HG03558 (cell line): ENCODE results near the gene SH2D3C.

ENCODE experiments used
- ATAC-seq: cut with Tn5 transposase; IDR thresholded peaks from one replicate; pipeline ENCODE4 v1.9.1; 2021; ENCODE audit warnings: moderate number of reproducible peaks; ENCODE audit not compliant: unreplicated experiment; ENCODE audit errors: extremely low read depth

The SH2D3C gene

GRCh38 chr9:127778280-127779135 is at the start of gene SH2D3C:
SH2D3C (minus strand) TSS chr9:127778666; CDS start chr9:127778627, 39 bp downstream.
- ATAC-seq: no peak

GRCh38 chr9:127826253-127826913 is 47.9 kb upstream of the SH2D3C start:
- no peak for ATAC-seq

- no peak for ATAC-seq
Observed at GRCh38 chr9:127825319-127826051, 47.0 kb upstream of the SH2D3C start.

GRCh38 chr9:127822108-127822507 is 43.6 kb upstream of the SH2D3C start:
- ATAC-seq: no peak

GRCh38 chr9:127818574-127818973 is 40.1 kb upstream of the SH2D3C start:
- no peak for ATAC-seq

- no peak for ATAC-seq
Observed at GRCh38 chr9:127817881-127818434, 39.5 kb upstream of the SH2D3C start.

GRCh38 chr9:127816728-127817127 is 38.3 kb upstream of the SH2D3C start:
- ATAC-seq: no peak

GRCh38 chr9:127816362-127816725 is 37.9 kb upstream of the SH2D3C start:
- no peak for ATAC-seq

GRCh38 chr9:127815512-127816361 is 37.3 kb upstream of the SH2D3C start:
- ATAC-seq: no peak

- no peak for ATAC-seq
Observed at GRCh38 chr9:127814619-127815511, 36.4 kb upstream of the SH2D3C start.

- ATAC-seq: no peak
Observed at GRCh38 chr9:127813686-127814226, 35.3 kb upstream of the SH2D3C start.

- ATAC-seq: no peak
Observed at GRCh38 chr9:127812936-127813675, 34.6 kb upstream of the SH2D3C start.

GRCh38 chr9:127812011-127812410 is 33.5 kb upstream of the SH2D3C start:
- no peak for ATAC-seq

GRCh38 chr9:127810378-127811187 is 32.1 kb upstream of the SH2D3C start:
- no peak for ATAC-seq

- no peak for ATAC-seq
Observed at GRCh38 chr9:127809540-127810377, 31.3 kb upstream of the SH2D3C start.

- ATAC-seq: no peak
Observed at GRCh38 chr9:127809002-127809539, 30.6 kb upstream of the SH2D3C start.
